ENCODE data around the gene TMEM132D.

Gene TMEM132D

DNA sequence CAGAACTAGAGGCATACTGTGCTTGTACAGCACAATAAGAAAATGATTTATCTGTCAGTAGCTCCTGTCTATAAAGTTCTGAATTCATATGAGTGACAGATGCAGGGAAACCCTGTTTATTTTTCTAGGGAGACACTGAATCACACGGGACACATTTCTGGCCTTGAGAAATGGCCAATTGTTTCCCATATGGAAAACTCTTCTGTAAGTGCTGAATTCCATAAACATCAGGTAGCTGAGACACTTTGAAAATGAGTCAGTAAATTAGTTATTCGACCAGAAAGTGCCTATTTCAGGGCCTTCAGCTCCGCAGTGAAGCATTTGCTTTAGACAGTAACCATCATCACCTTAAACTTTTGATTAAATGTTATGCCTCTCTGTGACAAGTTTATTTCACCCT, 184.4 kb downstream of the TMEM132D start:
- DNase-seq: no peak

DNA sequence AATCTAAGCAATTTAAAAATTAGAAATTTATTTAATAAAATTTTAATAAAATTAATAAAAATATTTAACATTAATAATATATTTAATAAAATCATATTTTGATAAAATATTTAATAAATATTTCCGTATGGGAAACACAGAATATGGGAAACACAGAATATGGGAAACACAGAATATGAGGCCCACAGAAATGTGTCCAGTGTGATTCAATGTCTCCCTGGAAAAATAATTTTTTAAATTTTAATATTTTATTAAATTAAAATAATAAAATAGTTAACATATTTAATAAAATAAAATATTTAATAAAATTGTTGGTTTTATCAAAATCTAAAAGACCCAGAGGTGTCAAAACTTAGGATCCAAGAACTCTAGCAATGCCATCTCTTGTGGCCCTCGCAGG, 186.4 kb downstream of the TMEM132D start:
- DNase-seq: no peak

DNA sequence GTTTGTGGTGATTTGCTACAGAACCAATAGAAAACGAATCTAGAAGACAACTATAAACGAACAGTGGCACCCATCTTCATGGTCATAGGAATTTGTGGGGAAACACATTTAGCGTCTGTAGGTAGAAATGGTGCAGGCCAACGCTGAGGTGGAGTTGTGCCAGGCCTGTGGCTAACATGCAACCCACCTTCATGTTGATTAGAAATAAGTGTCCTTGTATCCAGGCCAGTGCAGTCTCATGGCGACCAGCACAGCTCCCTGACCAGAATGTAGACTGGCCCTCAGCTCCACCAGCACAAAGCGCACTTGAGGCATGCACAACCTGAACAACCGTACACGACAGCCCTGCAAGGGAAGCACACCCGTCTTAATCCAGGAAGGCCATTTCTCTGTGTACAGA, 187.0 kb downstream of the TMEM132D start:
- DNase-seq: no peak

DNA sequence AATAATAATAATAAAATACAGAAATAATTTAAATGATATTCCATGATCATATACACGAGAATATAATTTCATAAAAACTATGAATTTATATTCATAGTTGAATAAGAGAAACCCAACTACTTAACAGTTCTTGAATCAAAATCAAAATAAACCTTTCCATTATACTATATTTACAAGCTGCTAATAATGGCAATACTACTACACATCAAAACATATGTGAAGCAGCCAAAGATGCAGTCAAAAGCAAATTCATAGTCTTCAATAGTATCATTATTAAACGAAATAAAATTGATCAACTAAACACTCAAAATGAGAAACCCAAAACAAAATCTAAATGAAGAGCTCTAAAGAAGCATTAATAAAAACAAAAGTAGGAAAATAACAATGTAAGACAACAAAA, 197.1 kb downstream of the TMEM132D start:
- no peak for DNase-seq

DNA sequence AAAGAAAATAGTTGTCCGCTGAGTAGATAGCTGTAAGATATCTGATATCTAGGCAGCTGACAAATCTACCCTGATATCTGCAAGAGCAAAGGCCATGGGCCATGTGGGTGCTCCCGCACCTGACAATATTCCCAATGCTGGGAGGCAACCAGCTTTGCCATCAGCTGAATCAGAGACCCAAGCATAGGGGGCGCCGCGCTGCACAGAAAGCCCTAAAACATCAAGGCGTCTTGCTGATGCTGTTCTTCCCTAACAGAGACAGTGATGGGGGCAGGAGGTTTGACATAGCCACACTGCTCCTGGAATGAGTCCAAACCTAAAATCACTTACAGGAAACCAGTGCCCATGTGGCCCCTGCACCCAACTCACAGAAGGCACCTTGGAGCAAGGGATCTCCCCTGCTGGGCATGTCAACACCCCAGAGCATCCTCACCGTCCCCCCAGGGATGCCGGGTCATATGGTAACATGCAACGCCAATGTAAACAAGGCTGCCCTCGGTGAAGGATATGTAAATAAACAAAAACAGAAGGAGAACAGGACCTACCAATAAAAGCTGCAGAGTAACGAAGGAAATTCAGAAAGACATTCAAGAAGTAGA, 199.5 kb downstream of the TMEM132D start:
- DNase-seq: no peak

DNA sequence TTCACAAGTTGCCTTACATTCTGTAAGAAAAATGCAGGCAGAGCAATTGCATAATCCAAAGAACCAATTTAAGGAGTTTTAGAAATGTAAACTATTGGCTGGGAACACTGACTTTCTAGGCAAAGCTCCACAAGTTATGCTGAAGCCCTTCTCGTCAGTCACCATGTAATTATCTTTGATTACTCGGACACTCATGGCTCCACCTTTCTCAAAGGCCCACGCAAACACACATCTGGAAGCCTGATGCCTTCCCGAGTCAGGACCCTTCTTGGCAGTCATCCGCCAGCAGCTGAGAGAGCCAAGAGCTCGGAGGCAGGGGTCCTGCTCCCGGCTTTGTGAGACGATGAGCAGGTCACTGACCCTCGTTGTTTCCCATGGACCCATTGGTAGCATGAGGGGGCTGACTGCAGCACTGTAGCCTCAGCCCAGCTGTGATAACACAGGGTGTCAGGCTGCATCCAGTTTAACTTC, 202.2 kb downstream of the TMEM132D start:
- no peak for DNase-seq

DNA sequence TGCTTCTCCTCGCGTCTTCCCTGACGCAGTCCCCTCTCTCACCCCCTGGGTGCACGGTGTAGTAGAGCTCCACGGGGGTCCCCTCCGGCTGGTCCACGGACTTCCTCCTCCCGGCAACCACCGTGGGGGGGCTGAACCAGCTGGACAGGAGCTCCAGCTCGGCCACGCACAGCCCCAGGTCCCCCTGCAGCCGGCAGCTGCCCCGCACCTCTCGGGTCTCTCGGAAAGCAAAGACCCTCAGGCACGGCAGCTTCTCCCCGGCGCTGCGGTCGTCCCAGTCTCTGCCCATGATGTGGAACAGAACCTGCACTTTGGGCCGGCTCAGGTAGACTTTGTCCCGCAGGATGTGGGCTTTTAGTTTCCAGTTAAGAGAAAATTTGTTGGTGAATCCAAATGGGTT, 203.8 kb downstream of the TMEM132D start:
- DNase-seq: no peak

DNA sequence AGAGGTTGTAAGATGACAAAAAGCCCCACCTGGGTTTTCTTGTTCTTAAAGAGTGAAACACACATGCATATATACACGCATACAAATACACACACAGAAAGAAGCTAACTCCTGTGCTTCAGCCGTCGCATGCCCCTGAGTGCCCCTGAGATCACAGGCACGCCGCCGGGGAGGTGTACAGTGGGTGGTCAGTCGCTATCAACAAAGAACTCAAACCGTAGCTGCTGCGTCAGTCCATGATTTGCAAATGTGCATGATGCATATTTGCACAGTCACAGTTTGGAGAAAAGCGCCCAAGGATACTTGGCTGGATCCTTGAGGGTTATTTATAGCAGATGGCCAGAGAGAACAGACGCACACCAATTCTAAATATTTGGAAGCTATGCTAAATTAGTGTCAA, 206.9 kb downstream of the TMEM132D start:
- DNase-seq: no peak

DNA sequence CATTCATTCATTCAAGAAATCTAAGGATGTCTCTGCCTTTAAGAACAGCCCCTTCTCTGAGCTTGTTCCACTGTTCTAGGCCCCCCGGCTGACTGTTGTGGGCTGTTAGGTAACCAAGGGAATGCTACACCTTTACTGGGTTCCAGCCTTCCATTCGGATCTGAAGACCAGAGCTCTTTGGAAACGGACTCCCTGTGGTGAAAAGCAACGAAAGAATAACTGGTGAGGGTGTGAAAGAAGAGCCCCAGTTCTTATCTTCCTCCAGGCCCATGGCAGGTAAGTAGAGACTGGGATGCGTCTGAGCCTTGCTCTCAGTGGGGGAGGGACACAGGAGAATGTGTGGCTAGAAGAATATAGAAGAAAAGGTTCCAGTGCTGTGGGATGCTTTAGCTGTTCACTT, 207.4 kb downstream of the TMEM132D start:
- DNase-seq: no peak

DNA sequence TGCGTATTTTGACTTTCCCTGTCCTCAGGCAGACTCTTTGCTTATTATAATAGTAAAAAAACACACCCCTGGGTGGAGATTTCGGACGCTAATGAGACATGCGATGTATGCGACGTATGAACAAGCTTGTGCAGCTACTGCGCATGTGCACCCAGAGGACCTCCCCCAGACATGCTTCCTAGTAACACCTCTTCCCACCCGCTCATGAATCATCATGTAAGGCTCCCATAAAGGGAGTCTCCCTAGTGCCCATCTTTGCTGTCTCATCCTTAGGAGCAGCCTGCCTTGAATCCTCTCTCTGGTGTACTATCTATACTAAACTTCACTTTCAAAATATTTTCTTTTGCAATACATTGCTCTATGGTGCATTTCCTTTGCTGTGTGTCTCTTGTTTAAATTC, 210.1 kb downstream of the TMEM132D start:
- no peak for DNase-seq

DNA sequence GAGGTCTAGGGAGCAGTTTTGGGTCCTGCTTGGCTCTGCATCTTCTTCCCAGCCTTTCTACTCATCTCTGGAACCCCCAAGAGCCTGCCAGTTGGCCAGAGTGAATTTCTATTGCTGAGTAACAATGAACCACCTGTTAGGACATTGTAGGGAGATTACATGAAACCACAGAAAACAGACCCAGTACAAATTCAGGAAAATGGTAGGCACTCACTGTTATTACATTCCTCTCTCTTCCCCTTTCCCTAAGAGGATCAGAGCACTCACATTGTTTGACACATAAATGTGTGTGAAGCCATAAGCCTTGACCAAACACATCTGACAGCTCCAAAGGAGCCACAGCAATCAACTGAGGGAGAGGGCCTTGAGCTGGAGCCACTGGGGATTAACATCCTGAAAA, 216.1 kb downstream of the TMEM132D start:
- no peak for DNase-seq

DNA sequence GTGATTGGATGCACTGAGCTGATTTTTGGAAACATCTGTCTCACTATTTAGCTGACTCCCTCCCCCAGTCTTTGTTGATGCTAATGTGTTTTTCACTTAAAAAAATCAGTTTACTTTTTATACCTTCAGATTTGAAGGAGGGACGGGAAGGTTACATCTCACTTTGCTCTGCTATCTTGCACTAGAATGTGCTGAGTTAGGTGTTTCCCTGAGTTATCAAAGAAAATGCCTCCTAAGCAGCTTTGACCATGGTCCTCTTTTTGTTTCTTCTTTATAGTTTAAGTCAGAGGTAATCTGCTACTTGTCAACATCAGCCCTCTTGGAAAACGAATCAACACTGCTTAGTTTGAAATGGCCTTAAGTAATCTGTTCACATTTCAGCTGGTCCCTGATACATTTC, 222.0 kb downstream of the TMEM132D start:
- DNase-seq: no peak

DNA sequence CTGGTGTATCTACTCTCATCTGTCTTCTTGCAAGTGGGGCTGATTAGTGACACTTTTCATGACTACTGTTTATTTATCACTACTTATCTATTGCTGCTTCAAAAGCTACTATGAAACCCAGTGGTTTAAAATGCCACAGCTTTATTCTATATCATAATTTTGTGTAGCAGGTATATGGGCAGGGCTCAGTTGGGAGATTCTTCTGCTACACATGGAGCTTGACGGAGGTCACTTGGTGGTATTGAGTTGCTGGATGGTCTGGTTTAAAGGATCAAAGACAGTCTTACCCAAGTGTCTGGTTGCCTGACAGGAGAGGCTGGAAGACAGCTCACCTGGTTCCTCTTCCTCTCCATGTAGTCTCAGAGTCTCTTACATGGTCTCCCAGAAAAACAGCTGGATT, 222.7 kb downstream of the TMEM132D start:
- DNase-seq: no peak

DNA sequence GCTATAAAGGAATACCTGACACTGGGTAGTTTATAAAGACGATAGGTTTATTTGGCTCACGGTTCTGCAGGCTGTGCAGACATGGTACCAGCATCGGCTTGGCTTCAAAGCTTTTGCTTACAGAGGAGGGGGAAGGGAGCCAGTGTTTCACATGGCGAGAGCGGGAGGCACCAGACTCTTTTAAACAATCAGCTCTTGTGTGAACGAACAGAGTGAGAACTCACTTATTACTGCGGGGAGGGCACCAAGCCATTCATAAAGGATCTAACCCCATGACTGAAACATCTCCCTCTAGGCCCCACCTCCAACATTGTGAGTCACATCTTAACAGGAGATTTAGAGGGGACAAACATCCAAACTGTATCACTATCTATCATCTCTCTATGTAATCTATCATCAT, 227.4 kb downstream of the TMEM132D start:
- no peak for DNase-seq

DNA sequence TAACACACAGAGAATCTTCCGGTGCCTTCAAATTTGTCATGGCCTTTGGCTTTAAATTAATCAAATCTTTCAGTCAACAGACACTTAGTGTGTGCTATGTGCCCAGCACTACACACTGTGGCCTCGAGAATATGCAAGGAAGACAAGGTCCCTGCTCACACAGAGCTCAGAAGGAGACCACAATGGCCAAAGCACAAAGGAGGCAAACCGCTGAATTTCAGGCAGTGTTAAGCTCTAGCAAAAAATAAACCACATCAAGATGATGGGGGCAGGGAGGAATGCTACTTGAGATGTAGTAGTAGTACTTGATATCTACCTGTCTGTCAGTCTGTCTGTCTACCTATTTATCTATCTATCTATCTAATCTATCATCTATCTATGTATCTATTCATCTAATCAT, 227.9 kb downstream of the TMEM132D start:
- no peak for DNase-seq

DNA sequence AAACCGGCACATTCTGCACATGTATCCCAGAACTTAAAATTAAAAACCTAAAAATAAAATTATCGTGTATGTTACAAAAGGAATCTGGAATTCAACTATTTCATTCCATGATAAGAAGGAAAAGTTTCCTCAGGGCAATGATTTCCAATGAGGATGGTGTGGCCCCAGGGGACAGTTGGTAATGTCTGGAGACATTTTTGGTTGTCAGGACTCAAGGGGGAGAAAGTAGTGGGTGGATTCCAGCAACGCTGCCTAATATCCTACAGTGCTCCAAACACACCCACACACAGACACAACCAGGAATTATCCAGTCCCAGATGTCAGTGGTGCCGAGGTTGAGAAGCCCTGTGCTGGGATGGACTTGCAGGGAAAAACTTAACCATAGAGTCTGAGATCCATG, 228.3 kb downstream of the TMEM132D start:
- no peak for DNase-seq

DNA sequence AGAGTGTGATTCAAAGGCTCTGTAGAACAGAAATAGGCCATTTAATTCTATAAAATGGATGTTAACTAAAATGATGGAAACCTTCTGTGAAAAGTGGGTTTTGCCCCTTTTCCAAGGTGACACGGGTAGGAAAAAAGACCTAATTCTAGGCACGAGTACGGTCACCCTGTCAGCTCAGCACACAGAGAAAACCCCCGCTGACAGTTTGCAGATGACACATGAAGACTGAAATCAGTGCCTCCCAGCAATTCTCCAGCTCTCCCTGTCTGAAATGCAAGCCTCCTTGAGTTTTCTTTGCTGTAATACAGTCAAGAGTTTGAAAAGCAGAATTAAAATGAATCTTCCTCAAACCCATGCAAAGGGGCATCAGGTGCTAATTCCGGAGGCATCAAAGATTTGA, 230.0 kb downstream of the TMEM132D start:
- DNase-seq: no peak

DNA sequence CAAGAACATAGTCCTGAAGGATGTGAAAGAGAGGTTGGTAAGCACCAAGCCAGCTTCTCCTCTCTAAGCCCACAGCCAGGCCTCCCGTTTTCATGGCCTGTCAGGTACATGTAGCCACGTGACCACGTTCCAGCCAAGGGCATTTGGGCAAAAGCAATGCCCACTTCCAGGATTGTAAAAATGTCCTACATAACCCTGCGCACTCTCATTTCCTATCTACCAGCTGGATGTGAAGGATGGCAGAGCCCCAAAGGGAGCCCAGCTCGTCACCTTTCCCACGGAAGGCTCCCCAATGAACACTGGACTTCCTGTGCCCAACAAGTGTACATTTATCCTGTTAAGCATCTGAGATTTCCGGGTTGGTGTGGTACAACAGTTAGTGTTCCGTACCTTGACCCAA, 231.7 kb downstream of the TMEM132D start:
- no peak for DNase-seq

DNA sequence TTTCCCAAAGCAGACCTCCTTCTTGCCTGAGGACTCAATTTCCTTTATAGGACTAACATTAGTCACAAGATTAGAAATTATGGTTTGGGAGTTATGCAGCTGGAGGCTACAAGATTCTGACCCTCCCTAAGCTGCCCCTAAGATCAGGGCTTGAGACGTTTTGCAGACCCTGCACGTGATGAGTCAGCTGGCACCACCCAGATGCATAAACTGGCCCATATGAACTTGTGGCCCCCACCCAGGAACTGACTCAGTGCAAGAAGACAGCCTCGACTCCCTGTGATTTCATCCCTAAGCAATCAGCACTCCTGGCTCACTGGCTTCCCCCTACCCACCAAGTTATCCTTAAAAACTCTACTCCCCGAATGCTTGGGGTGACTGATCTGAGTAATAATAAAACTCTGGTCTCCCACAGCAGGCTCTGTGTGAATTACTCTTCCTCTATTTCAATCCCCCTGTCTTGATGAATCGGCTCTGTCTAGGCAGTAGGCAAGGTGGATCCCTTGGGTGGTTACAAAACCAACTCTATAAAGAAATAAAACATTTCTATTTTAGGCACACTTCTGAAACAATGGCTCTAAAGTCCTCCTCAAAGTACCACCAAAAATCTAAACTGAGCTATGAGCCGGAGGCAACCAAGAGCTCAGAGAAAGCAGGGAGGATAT, 233.4 kb downstream of the TMEM132D start:
- no peak for DNase-seq

DNA sequence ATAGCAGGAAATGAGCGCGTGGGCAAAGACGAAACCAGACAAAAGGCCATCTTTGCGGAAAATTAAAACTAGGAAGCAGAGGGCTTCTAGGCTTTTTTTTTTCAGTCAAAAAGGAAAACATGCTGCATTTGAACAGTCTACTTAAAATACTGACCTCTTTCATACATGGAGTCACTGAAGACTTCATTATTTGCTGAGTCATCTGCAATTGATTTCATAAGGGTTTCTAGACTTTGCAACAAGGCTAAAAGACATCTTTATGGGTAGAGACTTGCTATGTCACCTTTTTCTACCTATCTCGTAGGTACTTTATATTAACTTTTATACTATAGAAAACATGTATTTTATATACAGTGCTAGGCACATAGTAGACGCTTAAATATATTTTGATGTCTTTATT, 238.4 kb downstream of the TMEM132D start:
- DNase-seq: no peak

DNA sequence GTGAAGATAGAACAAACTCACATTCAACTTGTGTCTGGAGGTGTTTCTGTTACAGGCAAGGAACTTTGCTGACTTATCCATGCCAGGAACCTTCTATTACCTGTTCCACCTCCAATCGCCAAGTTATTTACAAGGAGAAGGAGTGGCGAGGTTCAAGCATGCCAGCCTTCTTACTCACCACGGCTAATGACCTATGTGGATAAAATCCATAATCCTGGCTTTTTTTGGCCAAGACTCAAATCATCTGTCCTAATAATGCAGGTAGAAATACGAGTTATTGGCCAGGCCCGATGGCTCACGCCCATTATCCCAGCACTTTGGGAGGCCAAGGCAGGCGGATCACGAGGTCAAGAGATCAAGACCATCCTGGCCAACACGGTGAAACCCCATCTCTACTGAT, 241.6 kb downstream of the TMEM132D start:
- no peak for DNase-seq

DNA sequence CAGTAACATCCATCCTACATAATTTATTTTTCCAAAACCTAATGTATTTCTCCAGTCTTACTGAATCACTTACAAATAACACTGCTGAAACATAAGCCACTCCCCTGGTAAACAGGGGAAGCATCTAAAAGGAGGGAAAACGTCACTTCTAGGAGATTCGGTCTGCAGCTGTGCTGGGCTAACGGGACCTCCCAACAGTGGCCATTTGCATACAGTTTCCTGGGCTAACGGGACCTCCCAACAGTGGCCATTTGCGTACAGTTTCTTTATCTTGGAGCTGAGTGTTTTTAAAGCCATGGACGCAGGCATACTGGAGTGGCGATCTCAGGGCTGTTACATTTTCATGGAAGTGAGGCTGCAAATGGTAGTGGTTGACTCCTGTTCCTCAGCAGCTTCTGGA, 242.9 kb downstream of the TMEM132D start:
- DNase-seq: no peak

DNA sequence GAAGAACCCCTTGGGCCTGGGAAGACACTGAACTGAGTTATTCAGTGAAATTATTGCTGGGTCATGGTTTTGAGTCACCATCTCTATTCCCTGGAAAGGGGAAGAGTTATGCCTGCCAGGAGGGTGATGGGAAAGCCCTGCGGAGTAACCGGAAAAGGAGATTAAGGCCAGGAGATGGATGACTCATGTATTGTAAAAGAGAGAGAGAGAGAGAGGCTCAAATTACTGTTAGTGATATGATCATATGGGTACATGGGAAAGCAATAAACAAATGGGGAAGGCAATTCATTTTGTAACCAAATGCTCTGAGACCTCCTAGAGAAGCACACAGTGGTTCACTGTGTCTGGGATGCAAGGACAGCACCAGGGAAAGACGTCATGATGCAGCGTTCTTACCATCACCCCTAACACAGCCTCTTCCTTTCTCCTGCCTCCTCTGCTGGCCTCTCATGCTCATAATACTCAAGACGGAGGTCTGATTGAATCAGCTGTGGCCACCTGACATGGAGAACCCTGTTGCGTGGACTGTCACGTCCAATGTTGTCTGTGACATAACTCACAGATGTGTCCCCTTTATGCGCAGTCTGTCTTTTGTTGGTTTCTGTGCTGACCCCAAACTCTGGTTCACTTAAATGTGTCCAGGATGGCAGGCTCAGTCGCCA, 243.7 kb downstream of the TMEM132D start:
- no peak for DNase-seq

DNA sequence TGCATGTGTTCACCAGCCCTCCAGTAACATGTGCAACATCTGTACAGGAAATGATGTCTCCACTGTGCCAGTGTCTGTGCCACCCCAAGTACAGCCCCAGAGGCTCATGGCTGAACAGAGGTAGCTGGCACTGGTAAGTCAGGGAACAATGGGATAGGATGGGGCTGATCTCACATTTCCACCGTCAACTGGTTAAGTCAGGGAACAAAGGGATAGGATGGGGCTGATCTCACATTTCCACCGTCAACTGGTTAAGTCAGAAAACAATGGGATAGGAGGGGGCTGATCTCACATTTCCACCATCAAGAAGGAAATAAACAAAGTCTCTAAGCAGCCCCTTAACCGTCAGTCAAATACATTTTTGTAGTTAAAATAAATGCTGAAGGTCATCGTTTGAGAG, 246.6 kb downstream of the TMEM132D start:
- no peak for DNase-seq

DNA sequence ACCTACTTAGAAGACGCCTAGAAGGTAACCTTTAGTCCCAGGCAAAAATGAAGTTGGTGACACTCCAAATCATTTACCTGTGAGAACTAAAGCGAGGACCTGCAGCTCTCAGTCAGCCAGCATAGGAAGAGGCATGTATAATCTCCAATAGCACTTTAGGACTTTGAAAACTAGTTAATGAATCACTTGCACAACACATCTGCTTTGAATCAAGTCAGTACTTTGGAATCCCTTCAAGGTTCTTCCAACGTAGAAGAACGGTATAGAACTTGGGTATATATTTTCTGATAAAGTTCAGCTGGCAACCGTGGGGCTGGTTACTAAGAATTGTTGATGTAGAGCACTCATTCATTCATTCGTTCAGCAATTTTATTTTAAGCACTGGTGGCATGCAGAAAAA, 251.9 kb downstream of the TMEM132D start:
- no peak for DNase-seq

All from GF-D8 (cell line).